DOHH2 (cell line): ENCODE data around the gene EEPD1.
A peak's percentile ranks its signal among the peaks of the same experiment; 100 is the strongest.
"Not testable (repeated sequence)": the region's sequence is repeated elsewhere in the genome, so short reads cannot be mapped to it uniquely, and the experiment has no call there.

Experiments used
- H3F3A ChIP-seq: fragments of 200-600 bp; sonication (generic), shearing (Covaris generic); 2 replicates; pipeline ENCODE4 v1.6.0; 2016; ENCODE audit warnings: antibody characterized with exemption, mild to moderate bottlenecking; ENCODE audit not compliant: control insufficient read depth, insufficient read depth
- H3K27ac ChIP-seq: fragments of 200-600 bp; sonication (generic); 2 replicates; pipeline ENCODE4 v1.5.1; 2014; ENCODE audit warnings: low read depth, mild to moderate bottlenecking, low read length, moderate library complexity
- H3K27me3 ChIP-seq: fragments of 200-600 bp; sonication (generic); 2 replicates; pipeline ENCODE4 v1.6.1; 2014; ENCODE audit warnings: mild to moderate bottlenecking, low read length, mixed read lengths; ENCODE audit not compliant: control insufficient read depth
- H3K36me3 ChIP-seq: fragments of 200-600 bp; sonication (generic); 2 replicates; pipeline ENCODE4 v1.6.1; 2014; ENCODE audit warnings: mild to moderate bottlenecking, low read length, moderate library complexity, mixed read lengths; ENCODE audit not compliant: control insufficient read depth
- H3K4me1 ChIP-seq: fragments of 200-600 bp; sonication (generic); 2 replicates; pipeline ENCODE4 v1.6.1; 2014; ENCODE audit warnings: mild to moderate bottlenecking, low read length, mixed read lengths; ENCODE audit not compliant: control insufficient read depth
- H3K4me2 ChIP-seq: fragments of 200-600 bp; sonication (generic); 2 replicates; pipeline ENCODE4 v1.6.0; 2014; ENCODE audit warnings: mild to moderate bottlenecking, low read length, moderate library complexity
- H3K4me3 ChIP-seq: fragments of 200-600 bp; sonication (generic); 2 replicates; pipeline ENCODE4 v1.5.1; 2014; ENCODE audit warnings: mild to moderate bottlenecking, low read length, mixed read lengths
- H3K79me2 ChIP-seq: fragments of 200-600 bp; sonication (generic); 2 replicates; pipeline ENCODE4 v1.6.1; 2014; ENCODE audit warnings: mild to moderate bottlenecking, low read length, mixed read lengths; ENCODE audit not compliant: control insufficient read depth
- H3K9me2 ChIP-seq: fragments of 200-600 bp; sonication (generic); replicated peaks from 2 replicates; pipeline ENCODE4 v1.6.1; 2014; ENCODE audit warnings: mild to moderate bottlenecking, low read length, mixed read lengths; ENCODE audit not compliant: control insufficient read depth
- H3K9me3 ChIP-seq: fragments of 200-600 bp; sonication (generic); 2 replicates; pipeline ENCODE4 v1.6.1; 2014; ENCODE audit warnings: antibody characterized with exemption, low read length, mixed read lengths; ENCODE audit not compliant: control insufficient read depth, insufficient read depth
- H4K20me1 ChIP-seq: fragments of 200-600 bp; sonication (generic); 2 replicates; pipeline ENCODE4 v1.6.0; 2014; ENCODE audit warnings: low read depth, mild to moderate bottlenecking, antibody characterized with exemption, low read length, moderate library complexity; ENCODE audit not compliant: control insufficient read depth, insufficient read depth
- EZH2phosphoT487 ChIP-seq: fragments of 200-600 bp; sonication (generic); IDR thresholded peaks from 2 replicates; pipeline ENCODE4 v1.6.1; 2017; ENCODE audit warnings: borderline replicate concordance, mild to moderate bottlenecking, antibody characterized with exemption, low read length, moderate library complexity, mixed read lengths
- TF ChIP-seq, protein P1 (sequence below): fragments of 200-600 bp; sonication (generic); IDR thresholded peaks from one replicate; pipeline ENCODE4 v1.5.1; 2014; ENCODE audit warnings: antibody characterized with exemption, mild to moderate bottlenecking, low read depth, low read length; ENCODE audit not compliant: poor library complexity, severe bottlenecking

EEPD1 gene

DNA sequence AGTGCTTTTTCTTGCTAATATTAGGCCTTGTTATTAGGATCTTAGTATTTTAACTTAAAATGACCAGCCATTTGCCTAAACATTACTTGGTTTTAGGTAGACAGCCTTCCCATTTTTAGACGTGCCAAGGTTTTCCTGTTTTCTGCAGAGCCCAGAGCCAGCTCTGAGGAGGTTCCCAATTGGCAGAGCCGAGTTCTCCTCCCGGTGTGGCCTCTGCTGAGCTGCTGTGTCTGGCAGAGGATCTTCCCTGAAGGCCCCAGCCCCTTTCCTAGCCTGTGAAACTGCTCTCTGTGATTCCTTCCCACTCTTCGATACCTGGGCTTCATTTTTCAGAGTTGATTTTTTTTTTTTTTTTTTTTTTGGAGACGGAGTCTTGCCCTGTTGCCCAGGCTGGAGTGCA, 91.4 kb downstream of the EEPD1 start:
- H3K4me1 ChIP-seq = peaks cover 5% of the 10 kb centered on the region
- no peak overlapping the region for H3K4me2 ChIP-seq
- no peak overlapping the region for H3K27ac ChIP-seq
- no peak for TF ChIP-seq EZH2phosphoT487
- TF ChIP-seq, protein P1, sequence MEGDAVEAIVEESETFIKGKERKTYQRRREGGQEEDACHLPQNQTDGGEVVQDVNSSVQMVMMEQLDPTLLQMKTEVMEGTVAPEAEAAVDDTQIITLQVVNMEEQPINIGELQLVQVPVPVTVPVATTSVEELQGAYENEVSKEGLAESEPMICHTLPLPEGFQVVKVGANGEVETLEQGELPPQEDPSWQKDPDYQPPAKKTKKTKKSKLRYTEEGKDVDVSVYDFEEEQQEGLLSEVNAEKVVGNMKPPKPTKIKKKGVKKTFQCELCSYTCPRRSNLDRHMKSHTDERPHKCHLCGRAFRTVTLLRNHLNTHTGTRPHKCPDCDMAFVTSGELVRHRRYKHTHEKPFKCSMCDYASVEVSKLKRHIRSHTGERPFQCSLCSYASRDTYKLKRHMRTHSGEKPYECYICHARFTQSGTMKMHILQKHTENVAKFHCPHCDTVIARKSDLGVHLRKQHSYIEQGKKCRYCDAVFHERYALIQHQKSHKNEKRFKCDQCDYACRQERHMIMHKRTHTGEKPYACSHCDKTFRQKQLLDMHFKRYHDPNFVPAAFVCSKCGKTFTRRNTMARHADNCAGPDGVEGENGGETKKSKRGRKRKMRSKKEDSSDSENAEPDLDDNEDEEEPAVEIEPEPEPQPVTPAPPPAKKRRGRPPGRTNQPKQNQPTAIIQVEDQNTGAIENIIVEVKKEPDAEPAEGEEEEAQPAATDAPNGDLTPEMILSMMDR = no peak
- no peaks in the 10 kb centered on the region for H3K9me2 ChIP-seq
- 0 out of 2 replicates have a peak, but pooled peaks cover 3% of the 10 kb centered on the region for H3F3A ChIP-seq
- no peaks in the 10 kb centered on the region for H3K27me3 ChIP-seq
- H3K9me3 ChIP-seq = no peaks in the 10 kb centered on the region
- H4K20me1 ChIP-seq = no peaks in the 10 kb centered on the region
- no peak overlapping the region for H3K4me3 ChIP-seq
- H3K79me2 ChIP-seq = peaks cover 4% of the 10 kb centered on the region; the same call in 1 of the 2 replicates
- peaks cover 36% of the 10 kb centered on the region for H3K36me3 ChIP-seq

GRCh38 chr7:36245684-36246299, 92.7 kb downstream of the EEPD1 start:
- Histone ChIP-seq H3K27ac (no peak overlapping the region), H3K4me2 (no peak overlapping the region), H3K4me3 (no peak overlapping the region), H3K79me2 (peaks cover 7% of the 10 kb centered on the region; the same call in 1 of the 2 replicates), H3K4me1 (peaks cover 5% of the 10 kb centered on the region), H3K9me3 (no peaks in the 10 kb centered on the region), H3K36me3 (peaks cover 35% of the 10 kb centered on the region), H3F3A (0 out of 2 replicates have a peak, but pooled peaks cover 3% of the 10 kb centered on the region), H3K9me2 (no peaks in the 10 kb centered on the region), H4K20me1 (no peaks in the 10 kb centered on the region), H3K27me3 (no peaks in the 10 kb centered on the region)
- no peak for TF ChIP-seq EZH2phosphoT487
- TF ChIP-seq, protein P1 = no peak

DNA sequence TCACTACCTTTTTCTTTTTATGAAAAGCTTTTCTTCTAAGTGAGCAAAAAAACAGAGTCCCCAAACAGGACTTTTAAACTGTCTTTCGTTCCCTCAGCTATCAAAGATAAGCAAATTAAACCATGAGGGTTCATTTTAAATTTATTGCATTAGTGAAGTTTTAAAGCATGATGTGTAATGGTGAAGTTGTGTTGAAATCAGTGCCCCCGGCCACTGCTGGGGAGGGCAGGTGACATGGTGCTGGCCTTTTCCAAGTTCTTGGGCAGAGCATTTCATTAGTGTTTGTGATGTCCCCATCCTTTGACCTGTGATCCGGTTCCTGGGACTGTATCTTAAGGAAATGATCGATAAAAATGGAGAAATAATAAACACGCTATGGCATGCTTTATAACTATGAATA, 96.0 kb downstream of the EEPD1 start:
- H4K20me1 ChIP-seq = no peaks in the 10 kb centered on the region
- no peak for TF ChIP-seq EZH2phosphoT487
- TF ChIP-seq, protein P1 = no peak
- H3F3A ChIP-seq = no peaks in the 10 kb centered on the region

GRCh38 chr7:36253699-36254098, 100.6 kb downstream of the EEPD1 start:
- Histone ChIP-seq H3K4me1 (peaks cover 19% of the 10 kb centered on the region), H4K20me1 (no peaks in the 10 kb centered on the region), H3K36me3 (peaks cover 41% of the 10 kb centered on the region), H3K27ac (no peak overlapping the region), H3F3A (no peaks in the 10 kb centered on the region), H3K79me2 (peaks cover 74% of the 10 kb centered on the region), H3K9me3 (peaks cover 12% of the 10 kb centered on the region; the same call in 1 of the 2 replicates), H3K9me2 (no peaks in the 10 kb centered on the region), H3K4me2 (no peak overlapping the region), H3K27me3 (no peaks in the 10 kb centered on the region), H3K4me3 (no peak overlapping the region)
- TF ChIP-seq EZH2phosphoT487 = no peak
- TF ChIP-seq, protein P1 = no peak

More for the DNA sequence above, 96.0 kb downstream of the EEPD1 start:
- Histone ChIP-seq H3K27me3 (no peaks in the 10 kb centered on the region), H3K4me3 (no peak overlapping the region), H3K9me2 (no peaks in the 10 kb centered on the region), H3K36me3 (peaks cover 52% of the 10 kb centered on the region), H3K4me2 (no peak overlapping the region), H3K4me1 (no peaks in the 10 kb centered on the region), H3K27ac (no peak overlapping the region), H3K79me2 (peaks cover 34% of the 10 kb centered on the region), H3K9me3 (peaks cover 11% of the 10 kb centered on the region; the same call in 1 of the 2 replicates)

- H3K27ac ChIP-seq, H3K9me3 ChIP-seq, H4K20me1 ChIP-seq, H3K27me3 ChIP-seq, H3F3A ChIP-seq, H3K9me2 ChIP-seq, H3K4me3 ChIP-seq: not testable (repeated sequence)
- Histone ChIP-seq H3K4me2 (peak overlapping the region; percentile 16), H3K4me1 (peaks cover 69% of the 10 kb centered on the region), H3K36me3 (peaks cover 31% of the 10 kb centered on the region), H3K79me2 (peaks cover 94% of the 10 kb centered on the region)
Measured at GRCh38 chr7:36258510-36259259, 105.6 kb downstream of the EEPD1 start.
